ENCODE results near the gene DPAGT1. TPM values are rescaled to one million over a fixed set of nuclear protein-coding genes. Genes with fewer than 3 reads are reported as not detected.

Gene DPAGT1
- total RNA-seq, 1 experiment from 2014 or later, result 102 TPM

DNA sequence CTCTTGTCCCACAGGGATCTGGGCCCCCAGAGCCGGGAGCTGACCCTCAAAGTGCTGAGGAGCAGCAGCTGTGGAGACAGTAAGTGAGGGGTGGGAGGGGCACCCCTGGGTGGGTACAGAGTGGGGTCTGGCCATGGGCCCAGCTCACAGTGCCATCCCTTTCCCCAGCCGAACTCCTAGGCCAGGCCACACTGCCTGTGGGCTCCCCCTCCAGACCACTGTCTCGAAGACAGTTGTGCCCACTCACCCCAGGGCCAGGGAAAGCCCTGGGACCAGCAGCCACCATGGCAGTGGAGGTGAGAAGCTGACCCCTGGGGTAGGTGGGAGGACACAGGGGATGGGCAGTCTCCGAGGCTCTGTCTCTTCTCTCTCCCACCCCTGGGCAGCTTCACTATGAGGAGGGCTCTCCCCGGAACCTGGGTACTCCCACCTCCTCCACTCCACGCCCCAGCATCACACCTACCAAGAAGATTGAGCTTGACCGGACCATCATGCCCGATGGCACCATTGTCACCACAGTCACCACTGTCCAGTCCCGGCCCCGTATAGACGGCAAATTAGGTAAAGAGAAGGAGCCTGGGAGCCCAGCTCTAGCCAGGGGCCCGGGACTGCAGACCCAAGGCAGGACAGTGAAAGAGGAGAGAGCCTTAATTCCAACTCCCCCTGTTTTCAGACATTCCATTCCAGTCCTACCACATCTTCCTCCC, 10.8 kb upstream of the DPAGT1 start:
- intact Hi-C loops (cut with micrococcal nuclease; ENCODE audit: unreplicated experiment), result no loop called here
- H3K36me3 ChIP-seq (ENCODE audit: insufficient read depth, low read length, poor library complexity, severe bottlenecking), result peaks cover 29% of the 10 kb centered on the region
- ChIA-PET POLR2A (ENCODE audit: low non-redundant PET) (no interaction called here), CTCF (interaction anchor here (0.5 to 0.6 kb wide), 2 partner anchors 10 kb away, joined by 3 to 4 read pairs; no protein-coding TSS in a partner anchor)
- no peaks in the 10 kb centered on the region for H3K27me3 ChIP-seq (replicated peaks; ENCODE audit: insufficient read depth, low read depth, low read length, poor library complexity)
- H3K27ac ChIP-seq (ENCODE audit: low read depth, low read length, poor library complexity, severe bottlenecking), result no peak overlapping the region
- H3K4me1 ChIP-seq (ENCODE audit: insufficient read depth, low read length, poor library complexity, severe bottlenecking), result peaks cover 13% of the 10 kb centered on the region
- H3K9me3 ChIP-seq (ENCODE audit: low read depth, low read length, poor library complexity, severe bottlenecking), result no peaks in the 10 kb centered on the region
- BruUV-seq (replicated peaks), result no TSS peak
- no peak for TF ChIP-seq EZH2 (IDR thresholded peaks at IDR 0.05; ENCODE audit: borderline replicate concordance, low read depth, low read length, poor library complexity, severe bottlenecking)
- TF ChIP-seq, protein P1, sequence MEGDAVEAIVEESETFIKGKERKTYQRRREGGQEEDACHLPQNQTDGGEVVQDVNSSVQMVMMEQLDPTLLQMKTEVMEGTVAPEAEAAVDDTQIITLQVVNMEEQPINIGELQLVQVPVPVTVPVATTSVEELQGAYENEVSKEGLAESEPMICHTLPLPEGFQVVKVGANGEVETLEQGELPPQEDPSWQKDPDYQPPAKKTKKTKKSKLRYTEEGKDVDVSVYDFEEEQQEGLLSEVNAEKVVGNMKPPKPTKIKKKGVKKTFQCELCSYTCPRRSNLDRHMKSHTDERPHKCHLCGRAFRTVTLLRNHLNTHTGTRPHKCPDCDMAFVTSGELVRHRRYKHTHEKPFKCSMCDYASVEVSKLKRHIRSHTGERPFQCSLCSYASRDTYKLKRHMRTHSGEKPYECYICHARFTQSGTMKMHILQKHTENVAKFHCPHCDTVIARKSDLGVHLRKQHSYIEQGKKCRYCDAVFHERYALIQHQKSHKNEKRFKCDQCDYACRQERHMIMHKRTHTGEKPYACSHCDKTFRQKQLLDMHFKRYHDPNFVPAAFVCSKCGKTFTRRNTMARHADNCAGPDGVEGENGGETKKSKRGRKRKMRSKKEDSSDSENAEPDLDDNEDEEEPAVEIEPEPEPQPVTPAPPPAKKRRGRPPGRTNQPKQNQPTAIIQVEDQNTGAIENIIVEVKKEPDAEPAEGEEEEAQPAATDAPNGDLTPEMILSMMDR (conservative IDR thresholded peaks at IDR 0.05; ENCODE audit: low read depth, low read length), result no peak
- DNase-seq (ENCODE audit: low spot score), result no peak
- no peak overlapping the region for H3K4me3 ChIP-seq (ENCODE audit: low read depth, low read length, poor library complexity, severe bottlenecking)

DNA sequence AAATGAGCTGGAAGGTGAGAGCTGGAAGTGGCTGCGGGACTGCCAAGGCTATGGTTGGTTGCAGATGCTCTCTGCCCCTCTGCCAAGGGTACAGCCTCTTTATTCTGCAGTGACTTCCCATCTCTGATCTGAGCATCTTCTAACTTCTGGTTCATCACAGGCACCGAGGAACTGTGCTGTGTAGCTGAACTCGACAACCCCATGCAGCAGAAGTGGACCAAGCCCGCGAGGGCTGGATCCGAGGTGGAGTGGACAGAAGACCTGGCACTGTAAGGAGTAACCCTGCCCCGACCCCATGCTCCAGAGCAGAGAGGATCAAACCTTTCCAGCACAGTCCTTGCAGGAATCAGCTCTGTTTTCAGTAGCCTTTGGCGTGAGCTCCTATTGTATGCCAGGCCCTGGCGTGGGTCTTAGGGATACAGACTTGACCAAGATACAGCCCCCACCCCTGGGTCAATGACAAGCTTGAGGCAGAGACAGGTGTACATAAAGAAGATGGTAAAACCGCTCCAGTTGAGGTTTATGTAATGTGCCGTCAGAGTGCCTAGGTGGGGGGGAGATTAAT, 9.8 kb upstream of the DPAGT1 start:
- ChIA-PET POLR2A (ENCODE audit: low non-redundant PET) (no interaction called here), CTCF (no interaction called here)
- intact Hi-C loops (cut with micrococcal nuclease; ENCODE audit: unreplicated experiment), result no loop called here
- H3K36me3 ChIP-seq (ENCODE audit: insufficient read depth, low read length, poor library complexity, severe bottlenecking), result peaks cover 29% of the 10 kb centered on the region
- no peak for DNase-seq (ENCODE audit: low spot score)
- no peak overlapping the region for H3K27ac ChIP-seq (ENCODE audit: low read depth, low read length, poor library complexity, severe bottlenecking)
- no peaks in the 10 kb centered on the region for H3K27me3 ChIP-seq (replicated peaks; ENCODE audit: insufficient read depth, low read depth, low read length, poor library complexity)
- H3K4me1 ChIP-seq (ENCODE audit: insufficient read depth, low read length, poor library complexity, severe bottlenecking), result peaks cover 18% of the 10 kb centered on the region
- no peaks in the 10 kb centered on the region for H3K9me3 ChIP-seq (ENCODE audit: low read depth, low read length, poor library complexity, severe bottlenecking)
- no peak for TF ChIP-seq EZH2 (IDR thresholded peaks at IDR 0.05; ENCODE audit: borderline replicate concordance, low read depth, low read length, poor library complexity, severe bottlenecking)
- TF ChIP-seq, protein P1 (conservative IDR thresholded peaks at IDR 0.05; ENCODE audit: low read depth, low read length), result no peak
- H3K4me3 ChIP-seq (ENCODE audit: low read depth, low read length, poor library complexity, severe bottlenecking), result no peak overlapping the region
- BruUV-seq (replicated peaks), result no TSS peak

DNA sequence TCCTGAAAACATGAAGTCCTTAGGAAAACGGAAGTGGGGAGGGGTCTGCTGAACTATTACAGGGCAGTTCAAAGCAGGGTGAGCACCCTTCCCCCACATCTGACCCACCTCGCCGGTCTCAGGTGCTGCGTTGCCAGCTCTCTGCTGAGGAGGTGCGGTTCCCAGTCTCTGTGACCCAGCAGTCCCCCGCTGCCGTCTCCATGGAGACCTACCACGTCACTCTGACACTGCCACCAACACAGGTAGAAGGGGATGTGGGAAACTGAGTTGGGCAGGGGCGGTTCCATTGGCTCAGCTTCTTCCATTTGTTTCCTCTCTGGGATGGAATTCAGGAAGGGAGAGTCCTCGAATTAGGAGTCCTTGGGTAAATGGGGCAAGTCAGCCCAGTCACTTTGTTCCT, 8.8 kb upstream of the DPAGT1 start:
- DNase-seq (ENCODE audit: low spot score), result no peak
- intact Hi-C loops (cut with micrococcal nuclease; ENCODE audit: unreplicated experiment), result no loop called here
- CTCF ChIA-PET, result no interaction called here

More for the DNA sequence above, 8.8 kb upstream of the DPAGT1 start:
- Histone ChIP-seq H3K27me3 (replicated peaks; ENCODE audit: insufficient read depth, low read depth, low read length, poor library complexity) (no peaks in the 10 kb centered on the region), H3K4me3 (ENCODE audit: low read depth, low read length, poor library complexity, severe bottlenecking) (no peak overlapping the region), H3K36me3 (ENCODE audit: insufficient read depth, low read length, poor library complexity, severe bottlenecking) (peaks cover 21% of the 10 kb centered on the region), H3K9me3 (ENCODE audit: low read depth, low read length, poor library complexity, severe bottlenecking) (no peaks in the 10 kb centered on the region), H3K4me1 (ENCODE audit: insufficient read depth, low read length, poor library complexity, severe bottlenecking) (peaks cover 23% of the 10 kb centered on the region), H3K27ac (ENCODE audit: low read depth, low read length, poor library complexity, severe bottlenecking) (no peak overlapping the region)
- no peak for TF ChIP-seq EZH2 (IDR thresholded peaks at IDR 0.05; ENCODE audit: borderline replicate concordance, low read depth, low read length, poor library complexity, severe bottlenecking)
- TF ChIP-seq, protein P1 (conservative IDR thresholded peaks at IDR 0.05; ENCODE audit: low read depth, low read length), result no peak
- no TSS peak for BruUV-seq (replicated peaks)
- POLR2A ChIA-PET (ENCODE audit: low non-redundant PET), result no interaction called here
